ENCODE data around the gene KCNJ14. TPM values are rescaled to one million over a fixed set of nuclear protein-coding genes. Genes with fewer than 3 reads are reported as not detected.

Gene KCNJ14
- total and polyA plus RNA-seq, 2 experiments from 2014 or later = 0.81 to 0.94 TPM

DNA sequence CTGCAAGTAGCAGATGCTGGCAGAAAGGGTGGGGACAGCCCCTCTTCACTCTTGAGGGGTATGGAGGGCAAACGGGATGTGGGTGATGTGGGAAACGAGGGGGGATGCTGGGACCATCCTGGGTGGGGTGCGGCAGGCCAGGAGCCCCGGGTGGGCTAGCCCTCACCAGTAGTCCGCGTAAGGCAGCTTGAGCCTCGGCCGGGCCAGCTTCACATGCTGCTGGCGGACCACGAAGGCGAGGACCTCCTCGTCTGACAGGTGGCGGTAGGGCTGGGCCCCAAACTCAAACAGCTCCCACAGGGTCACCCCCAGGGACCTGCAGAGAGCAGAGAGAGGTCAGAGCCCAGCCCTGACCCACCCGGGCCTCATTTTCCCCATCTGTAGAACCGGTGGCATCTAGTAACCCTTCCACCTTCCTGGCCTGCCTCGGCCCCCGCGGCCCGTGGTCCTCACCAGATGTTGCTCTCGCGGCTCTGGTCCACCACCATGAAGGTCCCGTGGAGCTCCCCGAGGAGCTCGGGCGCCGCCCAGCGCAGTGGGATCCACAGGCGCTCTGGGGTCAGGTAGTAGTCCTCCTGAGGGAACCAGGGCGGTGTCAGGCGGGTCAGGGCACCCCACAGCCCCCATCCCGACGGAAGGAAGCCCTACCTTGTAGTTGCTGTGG lies 45.6 kb downstream of the KCNJ14 start:
- Mint-ChIP-seq H3K4me1 (peaks cover 16% of the 10 kb centered on the region), H3K27ac (peak overlapping the region; percentile 97; the same call in 1 of the 2 replicates), H3K27me3 (ENCODE audit: insufficient read depth, low read depth, poor library complexity) (peaks cover 19% of the 10 kb centered on the region), H3K4me3 (peak overlapping the region; percentile 70), H3K9me3 (no peaks in the 10 kb centered on the region), H3K36me3 (ENCODE audit: low read depth) (no peaks in the 10 kb centered on the region; the same call in 2 of the 3 replicates)
- H3K4me3 ChIP-seq = peak overlapping the region; percentile 73
- peak overlapping the region; percentile 69; the same call in 1 of the 2 replicates for H2AFZ ChIP-seq
- no peaks in the 10 kb centered on the region for H3K36me3 ChIP-seq (ENCODE audit: insufficient read depth)
- ATAC-seq (no peak), DNase-seq (ENCODE audit: low spot score) (no peak)
- no peaks in the 10 kb centered on the region for H3K79me2 ChIP-seq (replicated peaks; ENCODE audit: insufficient read depth)
- peaks cover 6% of the 10 kb centered on the region; the same call in 1 of the 2 replicates for H3F3A ChIP-seq (replicated peaks; ENCODE audit: low read depth)
- no peaks in the 10 kb centered on the region for H3K27me3 ChIP-seq (ENCODE audit: insufficient read depth)
- peak overlapping the region; percentile 94 for H3K4me2 ChIP-seq
- H3K27ac ChIP-seq (ENCODE audit: low read depth) = peak overlapping the region; percentile 91; the same call in 1 of the 2 replicates
- peaks cover 7% of the 10 kb centered on the region; the same call in 1 of the 2 replicates for H3K4me1 ChIP-seq (ENCODE audit: insufficient read depth)
- no peaks in the 10 kb centered on the region; the same call in 1 of the 2 replicates for H4K20me1 ChIP-seq (replicated peaks; ENCODE audit: insufficient read depth)
- no peaks in the 10 kb centered on the region for H3K9me2 ChIP-seq (ENCODE audit: insufficient read depth)
- TF ChIP-seq POLR2AphosphoS5 (IDR thresholded peaks at IDR 0.05; ENCODE audit: low read depth) = no peak
- TF ChIP-seq STAT1 (IDR thresholded peaks at IDR 0.05; ENCODE audit: unreplicated experiment) = no peak
- TF ChIP-seq, protein P1, sequence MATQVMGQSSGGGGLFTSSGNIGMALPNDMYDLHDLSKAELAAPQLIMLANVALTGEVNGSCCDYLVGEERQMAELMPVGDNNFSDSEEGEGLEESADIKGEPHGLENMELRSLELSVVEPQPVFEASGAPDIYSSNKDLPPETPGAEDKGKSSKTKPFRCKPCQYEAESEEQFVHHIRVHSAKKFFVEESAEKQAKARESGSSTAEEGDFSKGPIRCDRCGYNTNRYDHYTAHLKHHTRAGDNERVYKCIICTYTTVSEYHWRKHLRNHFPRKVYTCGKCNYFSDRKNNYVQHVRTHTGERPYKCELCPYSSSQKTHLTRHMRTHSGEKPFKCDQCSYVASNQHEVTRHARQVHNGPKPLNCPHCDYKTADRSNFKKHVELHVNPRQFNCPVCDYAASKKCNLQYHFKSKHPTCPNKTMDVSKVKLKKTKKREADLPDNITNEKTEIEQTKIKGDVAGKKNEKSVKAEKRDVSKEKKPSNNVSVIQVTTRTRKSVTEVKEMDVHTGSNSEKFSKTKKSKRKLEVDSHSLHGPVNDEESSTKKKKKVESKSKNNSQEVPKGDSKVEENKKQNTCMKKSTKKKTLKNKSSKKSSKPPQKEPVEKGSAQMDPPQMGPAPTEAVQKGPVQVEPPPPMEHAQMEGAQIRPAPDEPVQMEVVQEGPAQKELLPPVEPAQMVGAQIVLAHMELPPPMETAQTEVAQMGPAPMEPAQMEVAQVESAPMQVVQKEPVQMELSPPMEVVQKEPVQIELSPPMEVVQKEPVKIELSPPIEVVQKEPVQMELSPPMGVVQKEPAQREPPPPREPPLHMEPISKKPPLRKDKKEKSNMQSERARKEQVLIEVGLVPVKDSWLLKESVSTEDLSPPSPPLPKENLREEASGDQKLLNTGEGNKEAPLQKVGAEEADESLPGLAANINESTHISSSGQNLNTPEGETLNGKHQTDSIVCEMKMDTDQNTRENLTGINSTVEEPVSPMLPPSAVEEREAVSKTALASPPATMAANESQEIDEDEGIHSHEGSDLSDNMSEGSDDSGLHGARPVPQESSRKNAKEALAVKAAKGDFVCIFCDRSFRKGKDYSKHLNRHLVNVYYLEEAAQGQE (IDR thresholded peaks at IDR 0.05; ENCODE audit: unreplicated experiment) = no peak
- TF ChIP-seq CREB1 (CRISPR knock-in tag; IDR thresholded peaks at IDR 0.05; ENCODE audit: low read depth) = no peak
- TF ChIP-seq, protein P2, sequence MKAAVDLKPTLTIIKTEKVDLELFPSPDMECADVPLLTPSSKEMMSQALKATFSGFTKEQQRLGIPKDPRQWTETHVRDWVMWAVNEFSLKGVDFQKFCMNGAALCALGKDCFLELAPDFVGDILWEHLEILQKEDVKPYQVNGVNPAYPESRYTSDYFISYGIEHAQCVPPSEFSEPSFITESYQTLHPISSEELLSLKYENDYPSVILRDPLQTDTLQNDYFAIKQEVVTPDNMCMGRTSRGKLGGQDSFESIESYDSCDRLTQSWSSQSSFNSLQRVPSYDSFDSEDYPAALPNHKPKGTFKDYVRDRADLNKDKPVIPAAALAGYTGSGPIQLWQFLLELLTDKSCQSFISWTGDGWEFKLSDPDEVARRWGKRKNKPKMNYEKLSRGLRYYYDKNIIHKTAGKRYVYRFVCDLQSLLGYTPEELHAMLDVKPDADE (IDR thresholded peaks at IDR 0.05) = no peak
- TF ChIP-seq, protein P3, sequence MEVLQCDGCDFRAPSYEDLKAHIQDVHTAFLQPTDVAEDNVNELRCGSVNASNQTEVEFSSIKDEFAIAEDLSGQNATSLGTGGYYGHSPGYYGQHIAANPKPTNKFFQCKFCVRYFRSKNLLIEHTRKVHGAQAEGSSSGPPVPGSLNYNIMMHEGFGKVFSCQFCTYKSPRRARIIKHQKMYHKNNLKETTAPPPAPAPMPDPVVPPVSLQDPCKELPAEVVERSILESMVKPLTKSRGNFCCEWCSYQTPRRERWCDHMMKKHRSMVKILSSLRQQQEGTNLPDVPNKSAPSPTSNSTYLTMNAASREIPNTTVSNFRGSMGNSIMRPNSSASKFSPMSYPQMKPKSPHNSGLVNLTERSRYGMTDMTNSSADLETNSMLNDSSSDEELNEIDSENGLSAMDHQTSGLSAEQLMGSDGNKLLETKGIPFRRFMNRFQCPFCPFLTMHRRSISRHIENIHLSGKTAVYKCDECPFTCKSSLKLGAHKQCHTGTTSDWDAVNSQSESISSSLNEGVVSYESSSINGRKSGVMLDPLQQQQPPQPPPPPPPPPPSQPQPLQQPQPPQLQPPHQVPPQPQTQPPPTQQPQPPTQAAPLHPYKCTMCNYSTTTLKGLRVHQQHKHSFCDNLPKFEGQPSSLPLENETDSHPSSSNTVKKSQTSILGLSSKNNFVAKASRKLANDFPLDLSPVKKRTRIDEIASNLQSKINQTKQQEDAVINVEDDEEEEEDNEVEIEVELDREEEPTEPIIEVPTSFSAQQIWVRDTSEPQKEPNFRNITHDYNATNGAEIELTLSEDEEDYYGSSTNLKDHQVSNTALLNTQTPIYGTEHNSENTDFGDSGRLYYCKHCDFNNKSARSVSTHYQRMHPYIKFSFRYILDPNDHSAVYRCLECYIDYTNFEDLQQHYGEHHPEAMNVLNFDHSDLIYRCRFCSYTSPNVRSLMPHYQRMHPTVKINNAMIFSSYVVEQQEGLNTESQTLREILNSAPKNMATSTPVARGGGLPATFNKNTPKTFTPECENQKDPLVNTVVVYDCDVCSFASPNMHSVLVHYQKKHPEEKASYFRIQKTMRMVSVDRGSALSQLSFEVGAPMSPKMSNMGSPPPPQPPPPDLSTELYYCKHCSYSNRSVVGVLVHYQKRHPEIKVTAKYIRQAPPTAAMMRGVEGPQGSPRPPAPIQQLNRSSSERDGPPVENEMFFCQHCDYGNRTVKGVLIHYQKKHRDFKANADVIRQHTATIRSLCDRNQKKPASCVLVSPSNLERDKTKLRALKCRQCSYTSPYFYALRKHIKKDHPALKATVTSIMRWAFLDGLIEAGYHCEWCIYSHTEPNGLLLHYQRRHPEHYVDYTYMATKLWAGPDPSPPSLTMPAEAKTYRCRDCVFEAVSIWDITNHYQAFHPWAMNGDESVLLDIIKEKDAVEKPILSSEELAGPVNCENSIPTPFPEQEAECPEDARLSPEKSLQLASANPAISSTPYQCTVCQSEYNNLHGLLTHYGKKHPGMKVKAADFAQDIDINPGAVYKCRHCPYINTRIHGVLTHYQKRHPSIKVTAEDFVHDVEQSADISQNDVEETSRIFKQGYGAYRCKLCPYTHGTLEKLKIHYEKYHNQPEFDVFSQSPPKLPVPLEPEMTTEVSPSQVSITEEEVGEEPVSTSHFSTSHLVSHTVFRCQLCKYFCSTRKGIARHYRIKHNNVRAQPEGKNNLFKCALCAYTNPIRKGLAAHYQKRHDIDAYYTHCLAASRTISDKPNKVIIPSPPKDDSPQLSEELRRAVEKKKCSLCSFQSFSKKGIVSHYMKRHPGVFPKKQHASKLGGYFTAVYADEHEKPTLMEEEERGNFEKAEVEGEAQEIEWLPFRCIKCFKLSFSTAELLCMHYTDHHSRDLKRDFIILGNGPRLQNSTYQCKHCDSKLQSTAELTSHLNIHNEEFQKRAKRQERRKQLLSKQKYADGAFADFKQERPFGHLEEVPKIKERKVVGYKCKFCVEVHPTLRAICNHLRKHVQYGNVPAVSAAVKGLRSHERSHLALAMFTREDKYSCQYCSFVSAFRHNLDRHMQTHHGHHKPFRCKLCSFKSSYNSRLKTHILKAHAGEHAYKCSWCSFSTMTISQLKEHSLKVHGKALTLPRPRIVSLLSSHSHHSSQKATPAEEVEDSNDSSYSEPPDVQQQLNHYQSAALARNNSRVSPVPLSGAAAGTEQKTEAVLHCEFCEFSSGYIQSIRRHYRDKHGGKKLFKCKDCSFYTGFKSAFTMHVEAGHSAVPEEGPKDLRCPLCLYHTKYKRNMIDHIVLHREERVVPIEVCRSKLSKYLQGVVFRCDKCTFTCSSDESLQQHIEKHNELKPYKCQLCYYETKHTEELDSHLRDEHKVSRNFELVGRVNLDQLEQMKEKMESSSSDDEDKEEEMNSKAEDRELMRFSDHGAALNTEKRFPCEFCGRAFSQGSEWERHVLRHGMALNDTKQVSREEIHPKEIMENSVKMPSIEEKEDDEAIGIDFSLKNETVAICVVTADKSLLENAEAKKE (CRISPR knock-in tag; IDR thresholded peaks at IDR 0.05) = no peak
- TF ChIP-seq, protein P4, sequence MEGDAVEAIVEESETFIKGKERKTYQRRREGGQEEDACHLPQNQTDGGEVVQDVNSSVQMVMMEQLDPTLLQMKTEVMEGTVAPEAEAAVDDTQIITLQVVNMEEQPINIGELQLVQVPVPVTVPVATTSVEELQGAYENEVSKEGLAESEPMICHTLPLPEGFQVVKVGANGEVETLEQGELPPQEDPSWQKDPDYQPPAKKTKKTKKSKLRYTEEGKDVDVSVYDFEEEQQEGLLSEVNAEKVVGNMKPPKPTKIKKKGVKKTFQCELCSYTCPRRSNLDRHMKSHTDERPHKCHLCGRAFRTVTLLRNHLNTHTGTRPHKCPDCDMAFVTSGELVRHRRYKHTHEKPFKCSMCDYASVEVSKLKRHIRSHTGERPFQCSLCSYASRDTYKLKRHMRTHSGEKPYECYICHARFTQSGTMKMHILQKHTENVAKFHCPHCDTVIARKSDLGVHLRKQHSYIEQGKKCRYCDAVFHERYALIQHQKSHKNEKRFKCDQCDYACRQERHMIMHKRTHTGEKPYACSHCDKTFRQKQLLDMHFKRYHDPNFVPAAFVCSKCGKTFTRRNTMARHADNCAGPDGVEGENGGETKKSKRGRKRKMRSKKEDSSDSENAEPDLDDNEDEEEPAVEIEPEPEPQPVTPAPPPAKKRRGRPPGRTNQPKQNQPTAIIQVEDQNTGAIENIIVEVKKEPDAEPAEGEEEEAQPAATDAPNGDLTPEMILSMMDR (conservative IDR thresholded peaks at IDR 0.05; ENCODE audit: low read depth in 2 of 2) = no peak
- TF ChIP-seq ZNF114 (CRISPR knock-in tag; IDR thresholded peaks at IDR 0.05) = no peak
- TF ChIP-seq EZH2 (IDR thresholded peaks at IDR 0.05; ENCODE audit: low read depth, unreplicated experiment) = no peak
- no peak for TF ChIP-seq NANOG (IDR thresholded peaks at IDR 0.05; ENCODE audit: borderline replicate concordance)
- TF ChIP-seq JUNB (IDR thresholded peaks at IDR 0.05; ENCODE audit: unreplicated experiment) = no peak

Data from GM23338 (cell line).